ENCODE results near the gene NUBPL.
A peak's percentile ranks its signal among the peaks of the same experiment; 100 is the strongest.
"Not testable (repeated sequence)": the region's sequence is repeated elsewhere in the genome, so short reads cannot be mapped to it uniquely, and the experiment has no call there.

Gene NUBPL

DNA sequence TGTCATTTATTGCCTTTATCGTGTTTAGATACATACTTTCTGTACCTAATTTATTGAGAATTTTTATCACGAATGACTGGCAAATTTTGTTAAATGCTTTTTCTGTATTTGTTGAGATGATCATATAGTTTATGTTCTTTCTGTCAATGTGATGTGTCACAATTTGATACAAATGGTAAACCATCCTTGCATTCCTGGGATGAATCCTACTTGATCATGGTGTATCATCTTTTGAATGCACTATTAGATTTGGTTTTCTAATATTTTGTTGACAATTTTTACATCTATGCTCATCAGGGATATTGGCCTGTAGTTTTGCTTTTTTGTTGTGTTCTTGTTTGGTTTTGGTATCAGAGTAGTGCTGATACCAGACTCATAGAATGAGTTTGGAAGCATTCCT is 185.1 kb downstream of the NUBPL start:
- no peak for DNase-seq

DNA sequence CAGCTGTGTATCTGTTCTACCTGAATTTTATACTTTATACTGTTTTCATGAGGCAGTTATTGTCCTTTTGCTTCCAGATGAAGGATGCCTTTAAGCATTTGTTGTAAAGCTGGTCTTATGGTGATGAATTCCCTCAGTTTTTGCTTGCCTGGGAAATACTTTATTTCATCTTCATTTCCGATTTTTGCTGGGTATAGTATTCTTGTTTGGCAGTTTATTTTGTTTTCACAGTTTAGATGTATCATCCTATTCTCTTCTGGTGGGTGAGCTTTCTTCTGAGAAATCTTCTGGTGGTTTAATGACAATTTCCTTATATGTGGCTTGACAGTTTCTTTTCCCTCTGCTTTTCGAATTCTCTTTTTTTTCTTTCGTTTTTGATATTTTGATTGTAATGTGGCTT is 188.1 kb downstream of the NUBPL start:
- no peak for DNase-seq

DNA sequence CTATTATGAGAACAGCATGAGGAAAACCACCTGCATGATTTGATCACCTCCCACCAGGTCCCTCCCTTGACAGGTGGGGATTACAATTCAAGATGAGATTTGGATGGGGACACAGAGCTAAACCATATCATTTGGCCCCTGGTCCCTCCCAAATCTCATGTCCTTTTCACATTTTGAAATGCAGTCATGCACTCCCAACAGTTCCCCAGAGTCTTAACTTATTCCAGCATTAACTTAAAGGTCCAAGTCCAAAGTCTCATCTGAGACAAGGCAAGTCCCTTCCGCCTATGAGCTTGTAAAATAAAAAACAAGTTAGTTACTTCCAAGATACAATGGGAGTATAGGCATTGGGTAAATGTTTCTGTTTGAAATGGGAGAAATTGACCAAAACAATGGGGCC is 189.8 kb downstream of the NUBPL start:
- DNase-seq, result not testable (repeated sequence)

DNA sequence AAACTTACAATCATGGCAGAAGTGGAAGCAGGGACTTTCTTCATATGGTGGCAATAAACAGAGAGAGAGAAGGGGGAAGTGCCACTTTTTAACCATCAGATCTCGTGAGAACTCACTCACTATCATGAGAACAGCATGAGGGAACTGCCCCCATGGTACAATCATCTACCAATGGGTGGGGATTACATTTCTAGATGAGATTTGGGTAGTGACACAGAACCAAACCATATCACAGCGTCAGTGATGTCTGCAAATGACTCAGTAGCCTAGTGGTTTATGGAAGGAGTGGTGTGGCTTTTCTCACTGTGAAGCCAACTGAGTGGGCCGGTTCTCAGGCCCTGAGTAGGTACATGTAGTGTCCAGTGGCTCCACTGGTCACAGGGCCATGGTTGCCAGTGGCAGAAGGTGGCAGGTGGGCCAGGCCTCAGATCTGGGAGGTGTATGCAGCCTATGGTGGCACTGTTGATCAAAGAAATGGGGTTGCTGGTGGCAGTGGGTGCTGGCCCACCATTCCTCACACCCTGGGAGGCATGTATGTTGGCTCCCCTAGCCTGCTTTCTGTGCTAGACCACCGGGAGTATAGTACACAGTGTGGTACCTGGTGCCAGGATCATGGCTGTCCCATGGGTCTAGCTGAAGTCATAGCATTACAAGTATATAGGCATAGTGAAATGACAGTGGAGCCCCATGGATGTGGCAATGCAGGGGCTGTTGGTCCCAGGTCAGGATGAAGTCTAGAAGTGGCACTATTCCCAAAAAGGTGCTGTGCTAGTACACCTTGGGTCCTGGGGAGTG is 191.9 kb downstream of the NUBPL start:
- DNase-seq, result peak in 1 of 5 donors; percentile 2

DNA sequence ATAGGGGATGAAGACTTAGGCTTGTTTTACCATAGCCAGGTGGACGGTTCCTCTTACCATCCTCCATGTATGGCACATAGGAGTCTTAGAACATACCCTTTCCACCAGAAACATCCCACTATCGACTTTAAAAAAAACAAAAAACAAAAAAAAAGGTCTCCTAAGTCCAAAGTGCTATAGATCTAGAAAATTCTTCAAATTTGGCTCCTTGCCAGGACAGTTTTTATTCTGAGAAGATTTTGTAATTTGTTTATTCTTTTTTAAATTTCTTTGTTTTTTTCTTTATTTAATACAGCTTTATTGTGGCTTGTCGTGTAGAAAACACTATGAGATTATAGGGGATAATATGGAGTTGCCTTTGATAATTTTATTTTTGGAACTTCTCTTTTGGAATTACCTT is 197.7 kb downstream of the NUBPL start:
- DNase-seq, result no peak

DNA sequence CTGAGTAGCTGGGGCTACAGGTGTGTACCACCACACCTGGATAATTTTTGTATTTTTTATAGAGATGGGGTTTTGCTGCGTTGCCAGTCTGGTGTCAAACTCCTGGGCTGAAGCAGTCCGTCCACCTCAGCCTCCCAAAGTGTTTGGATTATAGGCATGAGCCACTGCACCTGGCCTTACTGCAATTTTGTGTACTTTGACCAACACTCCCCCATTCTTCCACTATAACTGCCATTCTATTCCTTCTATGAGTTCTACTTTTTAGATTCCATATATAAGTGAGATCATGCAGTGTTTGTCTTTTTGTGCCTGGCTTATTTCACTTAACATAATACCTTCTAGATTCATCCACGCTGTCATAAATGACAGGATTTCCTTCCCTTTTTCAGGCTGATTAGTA is 199.1 kb downstream of the NUBPL start:
- DNase-seq, result no peak

DNA sequence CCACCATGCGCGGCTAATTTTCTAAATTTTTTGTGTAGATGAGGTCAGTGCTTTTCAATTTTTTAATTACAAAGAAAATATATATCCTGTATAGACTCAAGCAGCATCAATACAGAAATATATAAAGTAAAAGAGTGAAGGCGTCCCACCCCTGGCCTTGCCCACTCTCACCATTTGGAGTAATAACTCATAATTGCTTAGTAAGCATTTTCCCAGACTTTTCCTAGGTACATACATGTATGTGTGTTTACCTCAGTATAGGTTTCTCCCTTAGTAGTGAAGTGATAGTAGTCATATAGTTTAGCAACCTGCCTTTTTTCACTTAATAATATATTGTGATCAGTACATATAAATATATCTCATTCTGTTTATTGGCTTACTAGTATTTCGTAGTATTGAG is 200.1 kb downstream of the NUBPL start:
- no peak for DNase-seq

DNA sequence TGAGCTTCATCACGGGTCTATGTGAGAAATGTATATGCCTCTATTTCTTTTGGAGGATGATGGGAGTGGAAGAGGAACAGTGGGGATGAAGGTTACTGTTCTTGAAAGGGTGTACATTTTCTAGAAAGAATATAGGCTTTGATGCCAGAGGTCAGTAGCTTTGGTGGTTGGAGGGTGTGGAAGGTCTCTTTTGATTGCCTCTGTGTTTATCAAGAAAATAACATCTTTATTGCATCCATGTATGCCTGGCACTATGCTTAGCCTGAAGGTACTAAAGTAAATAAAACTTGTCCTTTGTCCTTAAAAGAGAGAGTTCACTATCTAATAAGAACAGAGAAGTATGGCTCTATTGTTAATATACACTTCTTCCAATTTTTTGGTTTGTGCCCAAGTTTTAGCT is 201.8 kb downstream of the NUBPL start:
- no peak for DNase-seq

DNA sequence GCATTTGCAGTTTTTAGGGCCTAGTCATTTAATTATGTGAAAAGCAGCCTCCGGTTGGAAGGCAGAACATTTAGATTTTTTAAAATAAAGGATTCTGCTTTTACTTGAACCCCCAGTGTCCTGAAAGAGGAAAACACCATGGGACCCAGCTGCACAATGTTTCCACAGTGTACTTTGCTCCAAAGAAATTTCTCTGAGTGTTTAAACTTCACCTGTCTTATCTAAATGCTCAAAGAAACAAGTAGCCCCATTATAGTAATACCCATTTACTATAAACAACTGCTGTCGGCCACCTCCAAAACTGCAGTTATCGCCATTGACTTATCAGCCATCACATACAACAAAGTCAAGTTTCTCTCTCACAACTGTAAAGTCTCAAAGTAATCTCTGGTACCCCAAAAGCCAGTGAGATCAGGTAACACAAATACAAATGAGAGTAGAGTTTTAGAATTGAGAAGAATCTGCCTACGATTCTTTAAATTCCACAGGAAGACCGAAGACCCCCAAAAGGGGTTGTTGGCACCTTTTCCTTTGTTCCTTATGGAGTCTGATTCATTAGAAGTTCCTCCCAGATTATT is 205.2 kb downstream of the NUBPL start:
- DNase-seq, result no peak

DNA sequence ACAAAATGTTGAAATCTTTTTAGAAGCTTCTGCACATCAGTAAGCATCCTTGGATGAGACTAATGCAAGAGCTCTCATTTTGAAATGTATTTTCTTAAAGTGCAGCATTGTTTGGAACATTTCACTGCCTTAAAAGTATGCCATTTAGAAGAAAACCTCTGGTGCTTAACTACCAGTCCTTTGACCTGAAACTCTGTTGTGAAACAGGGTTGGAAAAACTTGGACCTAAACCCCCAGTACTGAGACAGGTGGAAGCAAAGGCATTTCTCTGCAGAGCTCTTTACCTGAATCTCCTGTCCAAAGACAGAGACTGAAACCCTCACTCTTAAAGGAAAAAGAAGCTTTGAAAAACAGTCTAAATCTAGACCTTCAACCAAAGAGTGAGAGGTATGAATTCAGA is 207.2 kb downstream of the NUBPL start:
- DNase-seq, result no peak

DNA sequence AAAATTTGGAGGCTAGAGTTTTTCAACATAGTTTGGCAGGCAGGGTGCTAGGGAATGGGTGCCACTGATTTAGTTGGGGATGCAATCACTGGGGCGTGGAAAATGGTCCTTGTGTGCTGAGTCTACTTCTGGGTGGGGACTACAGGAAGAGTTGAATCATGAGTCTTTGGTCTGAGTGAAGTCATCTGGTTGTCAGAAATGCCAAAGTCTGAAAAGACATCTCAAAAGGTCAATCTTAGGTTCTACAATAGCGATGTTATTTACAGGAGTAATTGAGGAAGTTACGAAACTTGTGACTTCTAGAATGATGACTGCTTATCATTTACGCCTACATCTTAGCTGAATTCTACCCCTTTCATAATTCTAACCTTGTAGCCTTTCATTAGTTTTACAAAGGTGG is 209.1 kb downstream of the NUBPL start:
- no peak for DNase-seq

DNA sequence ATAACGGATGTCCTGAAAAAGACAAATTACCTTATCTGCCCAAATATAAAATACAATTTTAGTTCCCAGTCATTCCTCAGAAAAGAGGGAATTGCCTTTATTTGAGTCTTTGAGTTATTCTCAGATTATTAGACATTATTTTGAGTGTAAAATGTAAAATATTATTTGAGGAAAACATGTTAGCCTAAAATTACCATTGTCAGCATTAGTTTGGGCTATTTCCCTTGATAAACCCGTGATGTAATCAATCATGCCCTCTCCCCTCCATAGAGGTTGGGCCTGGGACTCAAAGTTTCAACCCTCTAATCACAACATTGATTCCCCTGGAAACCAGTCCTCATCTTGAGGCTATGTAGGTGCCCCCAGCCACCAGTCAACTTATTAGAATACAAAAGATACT is 213.4 kb downstream of the NUBPL start:
- DNase-seq, result no peak

DNA sequence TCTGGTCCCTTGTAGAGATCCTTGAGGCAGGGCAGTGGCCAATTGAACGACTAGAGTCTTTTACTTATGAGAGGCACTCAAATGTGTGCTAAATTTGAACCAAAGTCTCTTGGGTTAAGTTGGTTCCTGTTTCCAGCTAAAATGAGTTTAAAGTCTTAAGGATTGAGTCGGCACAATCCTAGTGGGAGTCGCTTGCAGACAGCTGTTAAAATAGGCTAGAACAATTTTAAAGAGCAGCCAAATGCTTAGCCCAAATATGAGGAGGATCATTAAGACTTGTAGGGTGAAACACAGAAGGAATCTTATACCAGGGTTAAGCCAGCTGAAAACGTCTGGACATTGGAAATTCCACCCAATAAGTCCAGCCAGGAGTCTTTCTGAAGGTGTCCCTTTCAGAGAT is 216.1 kb downstream of the NUBPL start:
- DNase-seq, result no peak

DNA sequence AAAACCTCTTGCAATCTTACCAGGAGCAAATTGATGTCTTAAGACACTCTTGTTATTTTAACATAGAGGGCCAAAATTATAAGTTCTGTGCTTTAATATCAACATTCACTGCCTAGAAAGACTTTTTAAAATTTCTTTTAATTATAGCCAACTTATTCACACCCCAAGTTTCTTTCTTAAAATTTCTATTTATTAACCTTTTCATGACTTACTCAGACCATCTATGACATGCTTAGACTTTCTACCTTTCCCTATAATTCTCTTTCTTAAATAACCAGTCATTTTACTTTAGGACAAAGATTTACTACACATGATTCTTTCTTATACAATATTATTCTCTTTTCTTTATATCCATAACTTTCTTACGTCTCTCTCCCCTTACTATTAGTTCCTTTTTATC is 220.4 kb downstream of the NUBPL start:
- no peak for DNase-seq

DNA sequence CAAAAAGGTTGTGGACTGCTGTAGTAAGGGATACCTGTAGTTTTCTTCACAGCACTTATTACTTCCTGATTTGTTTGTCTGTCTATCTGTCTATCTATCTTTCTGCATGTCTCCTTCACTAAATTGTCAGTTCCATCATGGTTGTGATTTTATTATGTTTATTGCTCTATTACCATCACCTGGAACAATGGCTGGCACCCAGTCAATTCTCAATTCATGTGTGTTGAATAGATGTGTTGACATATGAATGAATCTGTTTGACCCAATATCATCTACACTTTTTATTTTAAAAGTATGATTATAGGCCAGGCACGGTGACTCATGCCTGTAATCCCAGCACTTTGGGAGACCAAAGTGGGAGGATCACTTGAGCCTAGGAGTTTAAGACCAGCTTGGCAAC is 224.4 kb downstream of the NUBPL start:
- no peak for DNase-seq

DNA sequence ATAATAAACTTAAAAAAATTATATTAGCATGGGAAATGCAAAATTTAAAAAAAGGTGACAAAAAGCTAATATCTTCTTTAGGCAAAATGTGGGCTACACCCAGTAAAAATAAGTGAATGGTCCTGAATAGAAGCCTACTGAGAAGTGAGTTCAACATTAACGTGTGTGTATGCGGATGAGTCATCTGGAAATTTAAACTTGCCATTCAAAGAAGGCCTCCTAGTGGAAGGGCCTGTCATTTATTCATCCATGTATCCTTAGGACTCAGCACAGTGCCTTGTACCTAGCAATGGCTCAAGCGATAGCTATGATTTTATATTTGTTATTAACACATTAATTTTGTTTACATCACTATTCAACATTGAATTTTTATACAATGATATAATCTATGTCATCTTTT is 226.2 kb downstream of the NUBPL start:
- no peak for DNase-seq

DNA sequence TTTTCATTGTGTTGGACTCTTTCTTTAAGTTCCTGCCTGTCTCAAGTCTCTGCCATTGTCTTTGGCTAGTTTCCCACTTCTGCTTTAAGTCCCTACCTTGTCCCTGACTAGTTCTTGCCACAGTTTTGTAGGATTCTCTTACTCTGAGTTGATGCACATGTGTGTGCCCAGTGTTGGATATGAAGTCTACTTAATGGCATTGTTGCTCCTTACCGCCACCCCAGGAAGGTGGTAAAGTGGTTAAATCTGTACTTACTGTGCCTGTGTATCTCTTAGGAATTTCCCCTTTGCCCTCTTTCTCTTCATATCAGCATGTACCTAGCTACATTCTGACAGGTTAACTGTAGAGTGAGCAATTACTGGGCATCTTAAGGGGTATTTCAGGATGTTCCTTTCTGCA is 227.1 kb downstream of the NUBPL start:
- no peak for DNase-seq

DNA sequence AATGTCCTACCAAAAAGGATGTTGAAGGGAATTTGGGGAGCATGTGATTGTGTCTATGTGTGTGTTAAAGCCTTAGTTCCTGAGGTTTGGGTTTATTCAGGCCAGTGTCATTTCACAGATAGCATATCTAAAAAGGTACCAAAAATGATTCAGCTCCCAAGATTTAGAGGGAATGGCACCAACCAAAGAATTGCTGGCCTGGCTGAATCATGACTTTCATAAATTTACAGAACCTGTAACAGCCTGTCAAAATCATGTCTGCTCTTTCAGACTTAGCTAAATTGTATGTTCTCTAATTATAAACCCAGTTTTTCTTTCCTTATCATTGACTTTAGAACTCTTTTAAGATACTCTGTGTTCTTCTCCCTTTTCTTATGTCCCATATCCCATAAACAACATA is 231.5 kb downstream of the NUBPL start:
- no peak for DNase-seq

DNA sequence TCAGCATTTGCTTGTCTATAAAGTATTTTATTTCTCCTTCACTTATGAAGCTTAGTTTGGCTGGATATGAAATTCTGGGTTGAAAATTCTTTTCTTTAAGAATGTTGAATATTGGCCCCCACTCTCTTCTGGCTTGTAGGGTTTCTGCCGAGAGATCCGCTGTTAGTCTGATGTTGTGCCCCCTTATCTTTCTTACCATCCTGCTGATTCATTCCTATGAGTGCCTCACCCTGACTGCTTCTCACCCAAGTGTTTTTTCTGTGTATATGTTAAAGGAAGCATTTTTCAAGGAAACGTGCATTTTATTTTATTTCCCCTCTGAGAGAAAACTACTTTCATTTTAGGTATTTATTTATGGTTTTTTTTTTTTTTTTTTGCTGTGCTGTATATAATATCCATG is 236.7 kb downstream of the NUBPL start:
- not testable (repeated sequence) for DNase-seq

DNA sequence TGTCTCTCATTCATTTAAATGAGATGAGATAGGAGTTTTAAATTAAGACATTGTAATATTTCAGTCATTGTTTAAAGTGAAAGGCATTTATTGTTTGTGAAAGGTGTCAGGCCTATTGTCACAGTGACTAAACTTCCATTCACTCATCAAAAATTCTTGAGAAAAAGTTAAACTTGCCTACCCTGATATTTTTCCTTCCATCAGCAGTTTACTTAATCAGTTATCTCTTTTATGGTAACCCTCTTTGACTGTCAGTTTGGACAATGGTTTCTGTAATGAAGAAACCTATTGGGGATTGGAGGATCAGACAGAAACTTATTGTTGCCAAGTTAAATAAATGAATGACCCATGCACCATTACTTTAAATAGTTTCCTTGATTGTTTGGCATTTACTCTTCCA is 241.6 kb downstream of the NUBPL start:
- no peak for DNase-seq

DNA sequence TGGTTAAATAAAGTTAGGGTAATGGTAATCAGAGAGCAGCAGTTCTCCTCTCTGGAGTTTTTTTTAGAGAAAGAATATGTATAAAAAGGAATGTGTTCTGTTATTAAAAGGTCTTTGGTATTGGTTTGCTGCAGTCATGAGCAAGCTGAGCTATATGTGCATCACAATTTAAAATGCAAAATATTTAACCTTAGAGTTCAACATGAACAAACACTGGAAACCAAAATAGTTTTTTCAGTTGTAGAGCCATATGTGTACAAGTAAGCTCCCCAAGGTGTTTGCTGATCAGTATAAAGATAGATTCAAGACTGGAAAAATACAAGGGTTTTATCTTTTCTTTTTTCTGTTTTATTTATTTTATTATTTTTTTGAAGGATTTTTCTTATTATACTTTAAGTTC is 245.0 kb downstream of the NUBPL start:
- no peak for DNase-seq

DNA sequence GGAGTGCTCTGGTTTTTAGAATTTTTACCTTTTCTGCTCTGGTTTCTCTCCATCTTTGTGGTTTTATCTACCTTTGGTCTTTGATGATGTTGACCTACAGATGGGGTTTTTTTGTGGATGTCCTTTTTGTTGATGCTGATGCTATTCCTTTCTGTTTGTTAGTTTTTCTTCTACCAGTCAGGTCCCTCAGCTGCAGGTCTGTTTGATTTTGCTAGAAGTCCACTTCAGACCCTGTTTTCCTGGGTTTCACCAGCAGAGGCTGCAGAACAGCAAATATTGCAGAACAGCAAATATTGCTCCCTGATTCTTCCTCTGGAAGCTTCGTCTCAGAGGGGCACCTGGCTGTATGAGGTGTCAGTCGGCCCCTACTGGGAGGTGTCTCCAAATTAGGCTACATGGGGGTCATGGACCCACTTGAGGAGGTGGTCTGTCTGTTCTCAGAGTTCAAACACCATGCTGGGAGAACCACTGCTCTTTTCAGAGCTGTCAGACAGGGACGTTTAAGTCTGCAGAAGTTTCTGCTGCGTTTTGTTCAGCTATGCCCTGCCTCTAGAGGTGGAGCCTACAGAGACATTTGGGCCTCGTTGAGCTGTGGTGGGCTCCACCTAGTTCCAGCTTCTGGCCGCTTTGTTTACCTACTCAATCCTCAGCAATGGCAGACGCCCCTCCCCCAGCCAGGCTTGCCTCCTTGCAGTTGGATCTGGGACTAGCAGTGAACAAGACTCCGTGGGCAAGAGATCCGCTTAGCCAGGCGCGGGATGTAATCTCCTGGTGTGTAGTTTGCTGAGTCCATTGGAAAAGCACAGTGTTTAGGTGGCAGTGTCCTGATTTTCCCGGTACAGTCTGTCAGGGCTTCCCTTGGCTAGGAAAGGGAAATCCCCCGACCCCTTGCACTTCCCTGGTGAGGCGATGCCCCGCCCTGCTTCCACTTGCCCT is 250.8 kb downstream of the NUBPL start:
- not testable (repeated sequence) for DNase-seq

DNA sequence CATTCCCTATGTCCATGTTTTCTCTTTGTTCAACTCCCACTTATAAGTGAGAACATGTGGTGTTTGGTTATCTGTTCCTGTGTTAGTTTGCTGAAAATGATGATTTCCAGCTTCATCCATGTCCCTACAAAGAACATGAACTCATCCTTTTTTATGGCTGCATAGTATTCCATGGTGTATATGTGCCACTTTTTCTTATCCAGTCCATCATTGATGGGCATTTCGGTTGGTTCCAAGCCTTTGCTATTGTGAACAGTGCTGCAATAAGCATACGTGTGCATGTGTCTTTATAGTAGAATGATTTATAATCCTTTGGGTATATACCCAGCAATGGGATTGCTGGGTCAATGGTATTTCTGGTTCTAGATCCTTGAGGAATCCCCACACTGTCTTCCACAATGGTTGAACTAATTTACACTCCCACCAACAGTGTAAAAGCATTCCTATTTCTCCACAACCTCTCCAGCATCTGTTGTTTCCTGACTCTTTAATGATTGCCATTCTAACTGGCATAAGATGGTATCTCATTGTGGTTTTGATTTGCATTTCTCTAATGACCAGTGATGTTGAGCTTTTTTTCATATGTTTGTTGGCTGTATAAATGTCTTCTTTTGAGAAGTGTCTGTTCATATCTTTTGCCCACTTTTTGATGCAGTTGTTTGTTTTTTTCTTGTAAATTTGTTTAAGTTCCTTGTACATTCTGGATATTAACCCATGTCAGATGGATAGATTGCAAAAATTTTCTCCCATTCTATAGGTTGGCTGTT is 252.7 kb downstream of the NUBPL start:
- not testable (repeated sequence) for DNase-seq

Data from T-helper 1 cell (primary cell).